ENCODE results near the gene PEBP1. TPM values are rescaled to one million over a fixed set of nuclear protein-coding genes. Genes with fewer than 3 reads are reported as not detected.
A peak's percentile ranks its signal among the peaks of the same experiment; 100 is the strongest.

PEBP1 gene
- total RNA-seq, 1 donor from 2014 or later: 494 TPM

DNA sequence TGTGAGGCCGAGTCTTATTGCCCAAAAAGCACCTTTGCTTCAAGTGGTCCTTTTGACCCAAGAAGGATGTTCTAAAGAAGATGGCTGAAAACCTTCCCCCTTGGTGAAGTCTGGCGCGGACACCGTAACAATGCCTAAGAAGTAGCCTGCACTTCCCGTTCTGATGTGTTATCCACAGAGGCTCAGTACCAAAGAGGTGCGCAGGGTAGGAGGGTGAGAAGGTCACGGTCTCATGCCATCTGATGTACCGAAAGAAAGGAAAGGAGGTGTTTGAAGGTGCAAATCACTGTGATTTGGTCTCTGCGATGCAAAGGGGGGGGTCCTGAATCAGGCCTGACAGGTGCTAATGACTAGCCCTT, 9.9 kb downstream of the PEBP1 start:
- no peak overlapping the region for H3K4me3 ChIP-seq (ENCODE audit: low read depth, low read length)
- DNase-seq (ENCODE audit: low read depth): no peak
- TF ChIP-seq CTCF (conservative IDR thresholded peaks at IDR 0.05; ENCODE audit: low read depth, low read length): no peak

DNA sequence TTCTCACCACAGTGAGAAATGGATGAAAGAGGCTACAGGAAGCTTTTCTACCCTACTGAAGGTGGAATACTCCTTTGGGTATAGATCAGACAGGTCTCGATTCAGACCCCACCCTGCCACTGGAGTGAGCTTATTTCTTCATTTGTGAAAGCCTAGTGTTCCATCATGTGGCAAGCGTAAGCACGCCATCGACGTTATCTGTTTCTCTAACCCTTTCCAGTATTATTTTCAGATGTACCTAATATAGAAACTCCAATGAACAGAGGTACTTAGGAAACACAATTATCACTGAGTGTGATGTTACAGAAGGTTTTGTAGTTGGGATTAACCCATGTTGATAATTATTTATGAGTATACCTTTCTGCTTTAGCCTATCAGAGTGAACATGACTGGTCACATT, 12.4 kb downstream of the PEBP1 start:
- no peak for DNase-seq (ENCODE audit: low read depth)
- no peak overlapping the region for H3K4me3 ChIP-seq (ENCODE audit: low read depth, low read length)
- no peak for TF ChIP-seq CTCF (conservative IDR thresholded peaks at IDR 0.05; ENCODE audit: low read depth, low read length)

DNA sequence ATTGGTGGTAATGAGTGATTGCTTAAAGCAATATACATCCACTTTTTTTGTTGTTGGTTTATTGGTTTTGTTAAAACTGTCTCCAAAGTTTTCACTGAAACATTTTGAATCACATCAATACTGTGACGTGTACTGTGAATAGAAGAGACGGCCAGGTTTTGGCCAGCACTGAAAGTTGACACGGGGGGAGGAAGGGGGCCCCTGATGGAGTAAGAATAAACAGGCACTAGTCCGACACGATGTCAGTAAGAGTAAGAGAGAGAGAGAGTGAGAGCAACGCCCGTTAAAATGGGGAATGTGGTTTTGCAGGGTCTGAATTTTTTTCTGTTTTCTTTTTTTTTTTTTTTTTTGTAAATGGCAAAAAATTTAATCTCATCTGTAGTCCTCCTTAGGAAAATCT, 14.7 kb downstream of the PEBP1 start:
- H3K4me3 ChIP-seq (ENCODE audit: low read depth, low read length): no peak overlapping the region
- no peak for TF ChIP-seq CTCF (conservative IDR thresholded peaks at IDR 0.05; ENCODE audit: low read depth, low read length)
- no peak for DNase-seq (ENCODE audit: low read depth)

- TF ChIP-seq CTCF (conservative IDR thresholded peaks at IDR 0.05; ENCODE audit: low read depth, low read length): no peak
- H3K4me3 ChIP-seq (ENCODE audit: low read depth, low read length): no peak overlapping the region
- DNase-seq (ENCODE audit: low read depth): no peak
These were observed 15.8 kb downstream of the PEBP1 start for GRCh38 chr12:118151755-118152154.

- H3K4me3 ChIP-seq (ENCODE audit: low read depth, low read length): no peak overlapping the region
- DNase-seq (ENCODE audit: low read depth): no peak
- no peak for TF ChIP-seq CTCF (conservative IDR thresholded peaks at IDR 0.05; ENCODE audit: low read depth, low read length)
These were observed 24.6 kb downstream of the PEBP1 start for GRCh38 chr12:118160536-118160935.

DNA sequence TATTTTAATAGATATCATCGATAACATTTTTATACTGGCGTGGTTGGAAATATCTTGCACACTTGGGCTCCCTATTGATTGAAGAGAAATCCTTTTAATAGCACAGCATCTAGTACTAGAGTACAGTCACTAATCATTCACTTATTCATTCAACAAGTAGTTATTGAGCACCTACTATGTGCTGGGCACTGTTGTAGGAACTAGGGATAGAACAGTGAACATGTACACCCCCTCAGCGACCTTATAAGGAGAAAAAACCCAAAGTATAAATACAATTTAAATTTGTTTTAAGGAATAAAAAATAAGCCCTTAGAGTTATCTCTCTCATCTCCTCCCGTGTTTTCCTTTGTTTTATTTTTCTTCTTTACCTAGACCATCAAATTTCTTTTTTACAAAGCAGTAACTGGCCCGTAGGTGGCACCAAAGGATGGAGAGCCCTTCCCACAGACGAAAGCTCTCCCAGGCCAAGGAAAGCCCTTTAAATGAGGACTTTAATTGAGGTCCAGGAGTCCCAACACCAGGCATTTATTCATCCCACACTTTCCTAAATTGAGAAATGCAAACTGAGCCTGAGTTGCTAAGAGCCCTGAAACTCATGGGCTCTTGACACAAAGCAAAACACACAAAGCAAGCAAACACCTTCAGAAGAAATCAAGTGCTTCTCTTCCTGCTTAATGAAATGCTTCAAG, 29.0 kb downstream of the PEBP1 start:
- peak; percentile 78 for TF ChIP-seq CTCF (conservative IDR thresholded peaks at IDR 0.05; ENCODE audit: low read depth, low read length)

GRCh38 chr12:118166946-118167345, 31.0 kb downstream of the PEBP1 start:
- no peak for TF ChIP-seq CTCF (conservative IDR thresholded peaks at IDR 0.05; ENCODE audit: low read depth, low read length)
- no peak for DNase-seq (ENCODE audit: low read depth)
- no peak overlapping the region for H3K4me3 ChIP-seq (ENCODE audit: low read depth, low read length)

More for the DNA sequence above, 29.0 kb downstream of the PEBP1 start:
- H3K4me3 ChIP-seq (ENCODE audit: low read depth, low read length): no peak overlapping the region
- no peak for DNase-seq (ENCODE audit: low read depth)
